HL-60/S4 treated with phorbol 12-myristate 13-acetate at 8.2 ng/mL for 4 days and 3 days (cell line): Measurements from ENCODE around the gene PLPP2.

Experiments used
- in situ Hi-C: fragments of 300-500 bp; cut with MboI; formaldehyde crosslinking; loops from 2 replicates; pipeline ENCODE4 v1.15.0; 2022; ENCODE audit warnings: low sequenced_read_pairs

Gene PLPP2

GRCh38 chr19:294341-294945 lies 3.2 kb upstream of the PLPP2 start:
- in situ Hi-C loops = no loop called here

GRCh38 chr19:293436-294110 lies 2.4 kb upstream of the PLPP2 start:
- in situ Hi-C loops = no loop called here

- in situ Hi-C loops = no loop called here
These were observed 1.7 kb upstream of the PLPP2 start for GRCh38 chr19:292951-293350.

- in situ Hi-C loops = no loop called here
These were observed 1.2 kb upstream of the PLPP2 start for GRCh38 chr19:292281-292884.

- in situ Hi-C loops = no loop called here
These were observed 518 bp upstream of the PLPP2 start for GRCh38 chr19:291561-292280.

GRCh38 chr19:290372-291005 lies 714 bp downstream of the PLPP2 start:
- in situ Hi-C loops = no loop called here

DNA sequence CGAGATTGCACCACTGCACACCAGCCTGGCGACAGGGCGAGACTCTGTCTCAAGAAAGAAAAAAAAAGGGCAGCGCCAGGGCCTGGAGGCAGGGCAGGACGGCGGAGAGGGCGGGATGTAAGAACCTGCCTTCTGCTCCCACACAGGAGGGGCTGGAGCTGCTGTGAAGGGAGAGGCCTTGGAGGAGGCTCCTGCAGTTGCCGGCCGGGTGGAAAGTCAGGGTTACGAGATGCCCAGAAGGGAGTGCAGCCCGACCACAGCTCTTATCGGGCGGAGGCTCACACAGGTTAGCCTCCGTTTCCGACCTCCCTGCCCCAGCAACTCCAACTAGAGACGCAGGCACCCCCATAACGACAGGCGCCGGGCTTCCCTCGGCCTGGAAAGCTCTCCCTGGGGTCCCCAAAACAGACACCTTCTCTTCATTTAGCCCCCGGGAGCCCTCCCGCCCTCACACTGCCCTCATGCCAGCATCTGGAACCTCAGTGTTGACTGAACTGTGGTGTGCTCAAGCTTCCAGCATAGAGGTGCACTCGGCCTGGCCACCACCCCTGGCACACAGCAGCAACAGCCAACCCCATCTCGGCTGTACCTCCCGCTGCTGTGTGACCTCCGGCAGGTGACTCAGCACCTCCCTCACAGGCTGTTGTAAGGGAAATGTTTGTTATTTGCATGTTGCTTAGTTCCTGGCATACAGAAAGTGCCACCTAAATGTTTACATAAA lies 1.4 kb downstream of the PLPP2 start:
- in situ Hi-C loops = no loop called here

DNA sequence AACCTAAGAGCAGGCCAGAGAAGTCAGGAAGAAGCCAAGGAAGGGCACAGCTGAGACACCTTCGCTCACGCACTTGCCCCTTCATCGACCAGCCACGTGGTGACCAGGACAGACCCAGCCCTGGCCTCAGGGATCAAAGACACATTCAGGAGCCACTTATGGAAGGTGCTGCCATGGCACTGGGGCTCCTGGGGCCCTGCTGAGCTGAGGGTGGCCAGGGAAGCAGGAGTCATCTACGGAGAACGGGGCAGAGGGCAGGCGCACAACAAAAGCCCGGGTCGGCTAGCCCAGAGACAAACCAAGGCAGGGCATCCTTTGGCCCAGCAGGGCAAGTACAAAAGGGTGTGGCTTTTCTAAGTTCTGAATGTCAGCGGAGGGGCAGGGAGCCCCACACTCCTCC lies 2.3 kb downstream of the PLPP2 start:
- in situ Hi-C loops = no loop called here

DNA sequence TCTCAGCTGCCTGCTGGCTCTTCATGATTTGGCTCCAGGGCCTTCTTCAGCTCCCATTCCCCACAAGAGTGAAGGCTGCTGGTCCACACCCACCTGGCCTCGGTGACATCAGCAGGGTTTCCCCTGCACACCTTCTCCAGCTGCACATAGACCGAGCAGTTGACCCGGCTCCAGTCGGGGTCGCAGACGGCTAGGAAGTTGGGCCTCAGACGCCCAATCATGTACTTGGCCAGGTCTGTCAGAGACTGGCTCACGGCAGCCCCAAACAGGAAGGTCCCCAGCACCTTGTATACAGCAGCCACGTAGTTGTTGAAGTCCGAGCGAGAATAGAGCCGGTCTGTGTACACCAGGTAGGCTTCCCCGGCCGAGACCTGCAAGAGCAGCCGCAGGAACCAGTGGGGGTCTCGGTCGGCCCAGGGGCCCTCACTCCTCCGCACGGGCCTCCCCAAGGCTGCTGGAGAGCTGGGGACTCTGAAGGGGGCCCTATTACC lies 3.8 kb downstream of the PLPP2 start:
- in situ Hi-C loops = no loop called here

DNA sequence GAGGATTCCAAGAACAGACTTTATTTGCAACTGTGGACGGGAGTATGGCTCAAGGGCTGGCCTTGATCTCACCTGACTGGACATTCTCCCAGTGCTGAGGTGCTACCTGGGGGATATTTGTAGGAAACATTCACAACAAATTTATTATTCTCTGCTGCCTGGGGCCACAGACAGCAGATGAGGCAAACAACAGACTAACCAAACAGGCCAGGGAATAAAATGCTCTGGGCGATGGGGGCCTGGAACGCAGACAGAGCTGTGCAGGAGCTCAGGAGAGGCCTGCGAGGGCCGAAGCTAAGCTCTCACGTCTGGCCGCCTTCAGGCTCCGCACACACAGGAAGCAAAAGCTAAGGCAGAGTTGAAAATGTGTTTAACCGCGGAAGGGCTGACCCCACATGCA lies 7.8 kb downstream of the PLPP2 start:
- in situ Hi-C loops = no loop called here

DNA sequence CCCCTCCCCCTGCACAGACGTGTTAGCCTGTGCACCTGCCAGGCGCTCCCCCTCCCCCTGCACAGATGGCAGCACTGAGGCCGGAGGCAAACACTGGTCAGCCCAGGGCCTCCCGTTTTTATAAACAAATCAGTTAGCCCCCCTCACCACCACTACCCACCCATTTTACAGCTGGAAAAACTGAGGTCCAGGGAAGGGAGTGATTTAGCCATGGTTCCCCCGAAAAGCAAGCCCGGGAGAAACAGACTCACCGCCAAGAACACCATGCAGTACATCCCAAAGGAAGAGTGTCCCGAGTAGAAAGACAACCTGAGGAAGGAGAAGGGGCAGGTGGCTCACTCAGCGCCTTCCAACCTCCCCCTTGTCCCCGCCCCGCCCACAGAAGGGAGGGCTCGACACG lies 8.7 kb downstream of the PLPP2 start:
- in situ Hi-C loops = no loop called here

DNA sequence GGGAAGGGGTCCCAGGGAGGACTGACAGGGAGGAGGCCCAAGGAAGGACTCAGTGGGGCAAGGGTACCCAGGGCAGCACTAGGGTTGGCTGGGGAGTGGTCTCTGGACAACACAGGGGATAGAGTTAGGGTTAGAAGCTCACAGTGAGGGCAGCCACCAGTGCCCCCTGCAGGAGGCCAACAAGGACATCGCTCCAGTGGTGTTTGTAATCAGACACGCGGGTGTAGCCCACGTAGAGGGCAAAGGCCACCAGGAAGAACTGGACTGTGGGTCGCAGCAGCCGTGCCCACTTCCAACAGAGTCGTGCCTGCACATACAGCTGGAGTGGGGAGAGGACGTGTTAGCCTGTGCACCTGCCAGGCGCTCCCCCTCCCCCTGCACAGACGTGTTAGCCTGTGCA lies 9.2 kb downstream of the PLPP2 start:
- in situ Hi-C loops = no loop called here

GRCh38 chr19:281156-281853 lies 9.9 kb downstream of the PLPP2 start:
- in situ Hi-C loops = no loop called here

DNA sequence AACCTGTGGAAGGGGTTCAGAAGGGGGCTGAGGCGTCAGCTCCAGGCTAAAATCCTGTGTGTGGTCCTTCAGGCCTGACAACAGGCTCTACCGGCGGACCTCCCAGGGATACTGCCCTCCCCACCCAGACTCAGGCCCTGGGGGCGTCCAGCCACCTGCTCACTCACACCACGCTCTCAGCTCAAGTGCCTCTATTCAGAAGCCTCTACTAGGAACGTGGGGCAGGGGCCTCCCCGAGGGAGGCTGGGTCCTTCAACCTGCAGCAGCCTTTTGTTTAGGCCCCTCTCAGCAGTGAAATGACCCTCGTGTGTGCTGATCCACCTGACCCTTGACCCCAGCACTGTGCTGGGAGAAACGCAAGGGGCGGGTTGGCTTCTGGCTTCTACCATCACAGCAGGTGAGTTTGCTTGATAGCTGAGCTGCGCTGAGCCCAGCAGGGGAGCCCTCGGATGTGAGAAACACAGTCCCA lies 10.6 kb downstream of the PLPP2 start:
- in situ Hi-C loops = no loop called here

GRCh38 chr19:279656-280055 lies 11.5 kb downstream of the PLPP2 start:
- in situ Hi-C loops = no loop called here

- in situ Hi-C loops = no loop called here
These were observed 12.0 kb downstream of the PLPP2 start for GRCh38 chr19:279231-279630.

DNA sequence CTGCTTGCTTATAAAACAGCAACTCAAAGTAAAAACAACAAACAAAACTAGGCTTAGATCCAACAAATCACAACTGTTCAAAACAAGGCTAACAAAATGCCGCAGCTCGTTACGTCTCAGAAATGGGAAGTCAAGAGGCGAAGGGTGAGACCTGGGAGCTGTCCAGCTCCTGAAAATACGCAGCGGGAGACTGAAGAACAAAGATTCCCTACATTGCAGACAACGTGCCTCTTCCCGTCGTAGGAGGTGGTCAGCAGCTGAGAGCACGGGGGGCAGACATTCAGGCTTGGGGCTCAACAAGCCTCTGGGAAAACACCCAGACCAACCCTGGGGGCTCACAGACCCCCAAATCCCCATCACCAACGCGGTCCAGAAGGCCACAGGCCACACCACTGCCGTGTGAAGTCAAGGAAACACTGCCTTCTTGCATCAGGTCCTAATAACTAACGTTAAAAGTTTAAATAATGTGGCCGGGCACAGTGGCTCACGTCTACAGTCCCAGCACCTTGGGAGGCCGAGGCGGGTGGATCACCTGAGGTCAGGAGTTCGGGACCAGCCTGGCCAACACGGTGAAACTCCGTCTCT lies 13.5 kb downstream of the PLPP2 start:
- in situ Hi-C loops = no loop called here

DNA sequence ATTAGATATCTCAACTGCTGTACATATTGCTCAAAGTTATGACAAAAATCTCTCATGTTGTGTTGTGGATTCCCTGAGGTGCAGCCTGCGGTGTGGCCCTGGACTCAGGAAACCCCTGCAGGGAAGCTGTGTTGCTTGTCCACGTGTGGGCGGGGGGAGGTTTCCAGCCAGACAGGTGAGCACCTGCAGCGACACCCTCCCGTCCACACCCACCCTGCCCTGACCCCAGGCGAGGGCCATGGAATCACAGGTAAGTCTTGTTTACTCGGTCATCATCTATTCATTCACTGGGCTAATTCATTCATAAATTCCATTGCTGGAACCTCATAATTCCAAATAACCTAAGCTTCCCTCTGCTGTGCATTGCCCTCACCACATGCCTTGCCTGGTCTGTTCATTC lies 14.1 kb downstream of the PLPP2 start:
- in situ Hi-C loops = no loop called here

DNA sequence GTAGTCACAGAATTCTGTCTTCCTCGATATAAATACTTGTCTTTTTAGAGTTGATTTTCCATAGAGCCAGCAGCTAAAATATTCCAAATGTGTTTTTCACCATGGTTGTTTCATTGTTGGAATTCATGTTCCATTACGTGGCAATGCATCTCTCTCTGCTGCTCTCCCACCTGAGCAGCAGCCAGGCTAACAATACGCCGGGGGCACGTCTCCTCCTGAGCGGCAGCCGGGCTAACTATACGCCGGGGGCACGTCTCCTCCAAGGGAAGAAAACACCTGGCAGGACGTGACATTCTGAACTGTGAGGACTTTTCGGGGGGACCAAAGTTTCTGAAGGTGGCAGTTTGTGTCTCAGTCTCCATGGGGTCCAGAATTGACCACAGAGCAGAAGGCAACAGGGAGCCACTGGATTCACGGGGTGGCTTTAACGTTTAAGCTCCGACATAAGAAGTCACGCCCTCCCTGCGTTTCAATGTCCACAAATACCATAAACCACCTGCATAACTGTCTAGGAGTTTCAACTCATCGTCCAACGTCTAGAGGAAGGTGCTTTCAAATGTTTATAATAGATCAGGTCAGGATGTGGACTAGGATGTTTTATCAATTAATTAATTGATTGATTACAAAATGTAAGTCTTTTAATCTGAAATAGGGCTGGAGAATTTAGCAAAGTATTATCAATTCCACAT lies 15.1 kb downstream of the PLPP2 start:
- in situ Hi-C loops = no loop called here
